CD4-positive, alpha-beta T cell treated with Interleukin-1 beta for 1 hour (primary cell): ENCODE data around the gene GALNT13.

Experiments
- DNase-seq, 2 donors: peaks; one replicate each; pipeline ENCODE4 v3.0.0-alpha.2; 2020 to 2022

GALNT13 gene

GRCh38 chr2:154324601-154325000 lies 452.9 kb downstream of the GALNT13 start:
- DNase-seq, result no peak

GRCh38 chr2:154329510-154329909 lies 457.8 kb downstream of the GALNT13 start:
- no peak for DNase-seq

- DNase-seq, result no peak
Observed at GRCh38 chr2:154331784-154332183, 460.1 kb downstream of the GALNT13 start.

GRCh38 chr2:154336201-154336600 lies 464.5 kb downstream of the GALNT13 start:
- DNase-seq, result no peak

GRCh38 chr2:154338352-154338967 lies 466.7 kb downstream of the GALNT13 start:
- no peak for DNase-seq

- DNase-seq, result no peak
Observed at GRCh38 chr2:154343282-154343681, 471.6 kb downstream of the GALNT13 start.

- no peak for DNase-seq
Observed at GRCh38 chr2:154350911-154351310, 479.2 kb downstream of the GALNT13 start.

- no peak for DNase-seq
Observed at GRCh38 chr2:154361276-154361675, 489.6 kb downstream of the GALNT13 start.

GRCh38 chr2:154368153-154368552 lies 496.4 kb downstream of the GALNT13 start:
- DNase-seq, result no peak

- DNase-seq, result no peak
Observed at GRCh38 chr2:154370873-154371272, 499.2 kb downstream of the GALNT13 start.

- DNase-seq, result no peak
Observed at GRCh38 chr2:154374416-154374815, 502.7 kb downstream of the GALNT13 start.

GRCh38 chr2:154375579-154375931 lies 503.8 kb downstream of the GALNT13 start:
- DNase-seq, result no peak

GRCh38 chr2:154381931-154382794 lies 510.4 kb downstream of the GALNT13 start:
- no peak for DNase-seq

- DNase-seq, result no peak
Observed at GRCh38 chr2:154386186-154386585, 514.5 kb downstream of the GALNT13 start.

GRCh38 chr2:154391051-154391450 lies 519.3 kb downstream of the GALNT13 start:
- no peak for DNase-seq

- DNase-seq, result no peak
Observed at GRCh38 chr2:154392256-154392655, 520.5 kb downstream of the GALNT13 start.

GRCh38 chr2:154394600-154394999 lies 522.9 kb downstream of the GALNT13 start:
- no peak for DNase-seq

GRCh38 chr2:154400563-154401290 lies 529.0 kb downstream of the GALNT13 start:
- no peak for DNase-seq

GRCh38 chr2:154402213-154402612 lies 530.5 kb downstream of the GALNT13 start:
- no peak for DNase-seq

- DNase-seq, result no peak
Observed at GRCh38 chr2:154403242-154403790, 531.6 kb downstream of the GALNT13 start.

GRCh38 chr2:154408786-154409185 lies 537.1 kb downstream of the GALNT13 start:
- DNase-seq, result no peak

GRCh38 chr2:154422251-154422650 lies 550.5 kb downstream of the GALNT13 start:
- no peak for DNase-seq

- no peak for DNase-seq
Observed at GRCh38 chr2:154425994-154426393, 554.3 kb downstream of the GALNT13 start.

GRCh38 chr2:154427453-154427852 lies 555.7 kb downstream of the GALNT13 start:
- no peak for DNase-seq
